ENCODE data around the gene ZNF821.

ZNF821 gene

DNA sequence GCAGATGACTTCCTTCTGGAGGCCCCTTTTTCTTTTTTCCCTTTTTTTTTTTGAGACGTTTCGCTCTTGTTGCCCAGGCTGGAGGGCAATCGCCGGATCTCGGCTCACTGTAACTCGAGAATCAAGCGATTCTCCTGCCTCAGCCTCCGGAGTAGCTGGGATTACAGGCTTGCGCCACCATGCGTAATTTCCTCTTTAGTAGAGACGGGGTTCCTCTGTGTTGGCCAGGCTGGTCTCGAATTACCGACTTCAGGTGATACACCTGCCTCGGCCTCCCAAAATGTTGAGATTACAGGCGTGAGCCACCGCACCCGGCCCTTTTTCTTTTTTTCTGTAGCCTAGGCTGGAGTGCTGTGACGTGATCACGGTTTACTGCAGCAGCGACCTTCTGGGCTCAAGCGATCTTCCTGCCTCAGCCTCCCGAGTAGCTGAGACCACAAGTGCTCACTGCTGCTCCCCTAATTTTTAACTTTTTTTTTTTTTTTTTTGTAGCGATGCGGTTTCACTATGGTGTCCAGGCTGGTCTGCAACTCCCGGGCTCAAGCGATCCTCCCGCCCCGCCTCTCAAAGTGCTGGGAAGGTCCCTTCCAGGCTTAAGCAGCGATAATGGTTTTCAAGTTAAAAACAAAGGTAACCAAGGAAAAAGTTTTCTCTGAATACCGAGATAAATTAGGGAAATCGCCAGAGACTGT, 10.4 kb upstream of the ZNF821 start:
- peaks cover 3% of the 10 kb centered on the region for H3K36me3 ChIP-seq (ENCODE audit: insufficient read depth, low read length)
- TF ChIP-seq, protein P1, sequence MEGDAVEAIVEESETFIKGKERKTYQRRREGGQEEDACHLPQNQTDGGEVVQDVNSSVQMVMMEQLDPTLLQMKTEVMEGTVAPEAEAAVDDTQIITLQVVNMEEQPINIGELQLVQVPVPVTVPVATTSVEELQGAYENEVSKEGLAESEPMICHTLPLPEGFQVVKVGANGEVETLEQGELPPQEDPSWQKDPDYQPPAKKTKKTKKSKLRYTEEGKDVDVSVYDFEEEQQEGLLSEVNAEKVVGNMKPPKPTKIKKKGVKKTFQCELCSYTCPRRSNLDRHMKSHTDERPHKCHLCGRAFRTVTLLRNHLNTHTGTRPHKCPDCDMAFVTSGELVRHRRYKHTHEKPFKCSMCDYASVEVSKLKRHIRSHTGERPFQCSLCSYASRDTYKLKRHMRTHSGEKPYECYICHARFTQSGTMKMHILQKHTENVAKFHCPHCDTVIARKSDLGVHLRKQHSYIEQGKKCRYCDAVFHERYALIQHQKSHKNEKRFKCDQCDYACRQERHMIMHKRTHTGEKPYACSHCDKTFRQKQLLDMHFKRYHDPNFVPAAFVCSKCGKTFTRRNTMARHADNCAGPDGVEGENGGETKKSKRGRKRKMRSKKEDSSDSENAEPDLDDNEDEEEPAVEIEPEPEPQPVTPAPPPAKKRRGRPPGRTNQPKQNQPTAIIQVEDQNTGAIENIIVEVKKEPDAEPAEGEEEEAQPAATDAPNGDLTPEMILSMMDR (IDR thresholded peaks at IDR 0.05; ENCODE audit: borderline replicate concordance, extremely low read depth, low read length, poor library complexity, severe bottlenecking): peak; percentile 51
- no peak for TF ChIP-seq EZH2 (IDR thresholded peaks at IDR 0.05; ENCODE audit: borderline replicate concordance, low read depth, low read length, severe bottlenecking)
- peak overlapping the region; percentile 88 for H2AFZ ChIP-seq (ENCODE audit: low read depth, low read length)
- H3K4me3 ChIP-seq (ENCODE audit: low read depth in 1 of 2, low read length in 2 of 2): peak overlapping the region; percentile 70 to 78
- peaks cover 28% of the 10 kb centered on the region for H3K4me1 ChIP-seq (ENCODE audit: insufficient read depth, low read length)
- H3K79me2 ChIP-seq (ENCODE audit: insufficient read depth, low read length): peaks cover 47% of the 10 kb centered on the region
- peak overlapping the region; percentile 84 for H3K9ac ChIP-seq (ENCODE audit: low read depth, low read length)
- H3K27me3 ChIP-seq (ENCODE audit: insufficient read depth, low read length, poor library complexity): no peaks in the 10 kb centered on the region
- no peaks in the 10 kb centered on the region for H3K9me3 ChIP-seq (ENCODE audit: insufficient read depth, low read length, severe bottlenecking)
- H3K4me2 ChIP-seq (ENCODE audit: insufficient read depth, low read length): peak overlapping the region; percentile 91
- peak overlapping the region; percentile 70 for H3K27ac ChIP-seq (ENCODE audit: low read length)
- DNase-seq: peak; percentile 43
- peaks cover 26% of the 10 kb centered on the region for H4K20me1 ChIP-seq (ENCODE audit: insufficient read depth, low read length)
- peak; percentile 27 for ATAC-seq (ENCODE audit: insufficient read depth, low read depth)

DNA sequence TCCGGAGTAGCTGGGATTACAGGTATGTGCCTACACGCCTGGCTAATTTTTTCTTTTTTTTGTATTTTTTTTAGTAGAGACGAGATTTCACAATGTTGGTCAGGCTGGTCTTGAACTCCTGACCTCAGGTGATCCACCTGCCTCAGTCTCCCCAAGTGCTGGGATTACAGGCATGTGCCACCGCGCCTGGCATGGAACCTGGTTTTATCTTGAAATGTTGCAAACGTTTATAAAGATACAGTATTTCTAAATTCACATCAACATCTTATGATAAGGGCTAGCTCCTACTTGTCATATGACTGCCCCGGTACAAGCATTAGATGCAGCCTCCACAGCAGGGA, 9.9 kb upstream of the ZNF821 start:
- Histone ChIP-seq H4K20me1 (ENCODE audit: insufficient read depth, low read length) (peaks cover 20% of the 10 kb centered on the region), H2AFZ (ENCODE audit: low read depth, low read length) (peak overlapping the region; percentile 88), H3K27me3 (ENCODE audit: insufficient read depth, low read length, poor library complexity) (no peaks in the 10 kb centered on the region), H3K4me3 (ENCODE audit: low read depth in 1 of 2, low read length in 2 of 2) (peak overlapping the region; percentile 70 to 78; a peak in 3 of 4 replicates), H3K36me3 (ENCODE audit: insufficient read depth, low read length) (peaks cover 3% of the 10 kb centered on the region), H3K9ac (ENCODE audit: low read depth, low read length) (peak overlapping the region; percentile 84), H3K79me2 (ENCODE audit: insufficient read depth, low read length) (peaks cover 41% of the 10 kb centered on the region), H3K27ac (ENCODE audit: low read length) (no peak overlapping the region), H3K4me1 (ENCODE audit: insufficient read depth, low read length) (peaks cover 25% of the 10 kb centered on the region), H3K9me3 (ENCODE audit: insufficient read depth, low read length, severe bottlenecking) (no peaks in the 10 kb centered on the region), H3K4me2 (ENCODE audit: insufficient read depth, low read length) (peak overlapping the region; percentile 91)
- DNase-seq (no peak), ATAC-seq (ENCODE audit: insufficient read depth, low read depth) (no peak)
- no peak for TF ChIP-seq EZH2 (IDR thresholded peaks at IDR 0.05; ENCODE audit: borderline replicate concordance, low read depth, low read length, severe bottlenecking)
- TF ChIP-seq, protein P1 (IDR thresholded peaks at IDR 0.05; ENCODE audit: borderline replicate concordance, extremely low read depth, low read length, poor library complexity, severe bottlenecking): no peak

DNA sequence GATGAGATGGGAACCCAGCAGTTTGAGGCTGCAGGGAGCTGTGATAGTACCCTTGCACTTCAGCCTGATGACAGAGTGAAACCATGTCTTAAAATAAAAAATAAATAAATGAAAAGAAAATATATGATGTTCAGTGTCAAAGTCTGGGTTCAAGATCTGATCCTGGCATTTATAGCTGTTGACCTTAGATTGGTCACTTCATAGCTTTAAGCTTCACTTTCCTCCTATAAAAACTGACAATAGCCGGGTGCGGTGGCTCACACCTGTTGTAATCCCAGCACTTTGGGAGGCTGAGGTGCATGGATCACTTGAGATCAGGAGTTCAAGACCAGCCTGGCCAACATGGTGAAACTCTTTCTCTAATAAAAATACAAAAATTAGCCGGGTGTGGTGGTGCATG, 5.2 kb upstream of the ZNF821 start:
- H4K20me1 ChIP-seq (ENCODE audit: insufficient read depth, low read length): peaks cover 5% of the 10 kb centered on the region; the same call in 1 of the 2 replicates
- peaks cover 5% of the 10 kb centered on the region for H3K27me3 ChIP-seq (ENCODE audit: insufficient read depth, low read length, poor library complexity)
- no peaks in the 10 kb centered on the region for H3K9me3 ChIP-seq (ENCODE audit: insufficient read depth, low read length, severe bottlenecking)
- no peak for TF ChIP-seq EZH2 (IDR thresholded peaks at IDR 0.05; ENCODE audit: borderline replicate concordance, low read depth, low read length, severe bottlenecking)
- TF ChIP-seq, protein P1 (IDR thresholded peaks at IDR 0.05; ENCODE audit: borderline replicate concordance, extremely low read depth, low read length, poor library complexity, severe bottlenecking): no peak
- H2AFZ ChIP-seq (ENCODE audit: low read depth, low read length): no peak overlapping the region
- DNase-seq: no peak
- no peaks in the 10 kb centered on the region for H3K79me2 ChIP-seq (ENCODE audit: insufficient read depth, low read length)
- no peak overlapping the region for H3K4me3 ChIP-seq (ENCODE audit: low read depth in 1 of 2, low read length in 2 of 2)
- H3K4me1 ChIP-seq (ENCODE audit: insufficient read depth, low read length): peaks cover 13% of the 10 kb centered on the region
- H3K27ac ChIP-seq (ENCODE audit: low read length): no peak overlapping the region
- H3K4me2 ChIP-seq (ENCODE audit: insufficient read depth, low read length): no peak overlapping the region
- no peak for ATAC-seq (ENCODE audit: insufficient read depth, low read depth)
- no peak overlapping the region for H3K9ac ChIP-seq (ENCODE audit: low read depth, low read length)
- no peaks in the 10 kb centered on the region for H3K36me3 ChIP-seq (ENCODE audit: insufficient read depth, low read length)

All from DND-41 (cell line).